Osteoblast (primary cell): Measurements from ENCODE around the gene ADGRB3. TPM values are rescaled to one million over a fixed set of nuclear protein-coding genes. Genes with fewer than 3 reads are reported as not detected.

Source experiments
- DNase-seq: peaks from one replicate; pipeline ENCODE4 v3.0.0; 2011; ENCODE audit warnings: low spot score, mixed read lengths; ENCODE audit not compliant: insufficient read length; ENCODE audit errors: missing footprints
- H2AFZ ChIP-seq: 2 replicates; pipeline ENCODE4 v1.6.0; 2011; ENCODE audit warnings: mild to moderate bottlenecking, low read length
- H3K27ac ChIP-seq: 2 replicates; pipeline ENCODE4 v1.5.1; 2011; ENCODE audit warnings: mild to moderate bottlenecking, low read depth, low read length, moderate library complexity
- H3K27me3 ChIP-seq: 2 replicates; pipeline ENCODE4 v1.6.0; 2012; ENCODE audit warnings: mild to moderate bottlenecking, control low read depth, inconsistent platforms, low read length, moderate library complexity; ENCODE audit not compliant: insufficient read depth
- H3K36me3 ChIP-seq: 2 replicates; pipeline ENCODE4 v1.5.1; 2011; ENCODE audit warnings: mild to moderate bottlenecking, low read length, control low read depth, moderate library complexity; ENCODE audit not compliant: insufficient read depth
- H3K4me1 ChIP-seq: 2 replicates; pipeline ENCODE4 v1.5.1; 2011; ENCODE audit warnings: mild to moderate bottlenecking, low read length, control low read depth, moderate library complexity; ENCODE audit not compliant: insufficient read depth
- H3K4me2 ChIP-seq: 2 replicates; pipeline ENCODE4 v1.6.0; 2011; ENCODE audit warnings: mild to moderate bottlenecking, low read length; ENCODE audit not compliant: insufficient read depth
- H3K4me3 ChIP-seq: fragments of 200-600 bp; sonication (generic); 3 replicates; pipeline ENCODE4 v1.5.1; 2012; ENCODE audit warnings: mild to moderate bottlenecking, low read length, inconsistent platforms; ENCODE audit not compliant: insufficient read depth
- H3K79me2 ChIP-seq: 2 replicates; pipeline ENCODE4 v1.6.0; 2012; ENCODE audit warnings: mild to moderate bottlenecking, low read length, control low read depth, inconsistent platforms; ENCODE audit not compliant: insufficient read depth
- H3K9me3 ChIP-seq: 2 replicates; pipeline ENCODE4 v1.5.1; 2011; ENCODE audit warnings: low read depth, low read length, control low read depth
- H4K20me1 ChIP-seq: 2 replicates; pipeline ENCODE4 v1.6.0; 2012; ENCODE audit warnings: mild to moderate bottlenecking, low read length, control low read depth; ENCODE audit not compliant: insufficient read depth
- CTCF ChIP-seq: IDR thresholded peaks from 2 replicates; pipeline ENCODE4 v1.5.1; 2011; ENCODE audit warnings: mild to moderate bottlenecking, low read depth, low read length, moderate library complexity; ENCODE audit errors: extremely low read depth
- total RNA-seq: library from RNA; depleted of rRNA; stranded (reverse); fragments of >200 nt; gene quantifications from 2 replicates; pipeline ENCODE4 v1.2.3, GENCODE V29; 2012

Gene ADGRB3
- total RNA-seq, 1 donor = not detected

GRCh38 chr6:69408886-69409285 is 773.8 kb downstream of the ADGRB3 start:
- no peak overlapping the region for H3K4me2 ChIP-seq
- no peak overlapping the region for H2AFZ ChIP-seq
- H3K36me3 ChIP-seq = no peaks in the 10 kb centered on the region
- H3K79me2 ChIP-seq = no peaks in the 10 kb centered on the region
- no peak overlapping the region for H3K27ac ChIP-seq
- no peaks in the 10 kb centered on the region for H3K4me1 ChIP-seq
- H3K4me3 ChIP-seq = no peak overlapping the region
- TF ChIP-seq CTCF = no peak
- no peaks in the 10 kb centered on the region for H3K9me3 ChIP-seq
- DNase-seq = no peak
- H4K20me1 ChIP-seq = no peaks in the 10 kb centered on the region
- H3K27me3 ChIP-seq = no peaks in the 10 kb centered on the region

- DNase-seq = no peak
- TF ChIP-seq CTCF = no peak
- Histone ChIP-seq H3K27me3 (no peaks in the 10 kb centered on the region), H3K9me3 (no peaks in the 10 kb centered on the region), H4K20me1 (no peaks in the 10 kb centered on the region), H3K36me3 (no peaks in the 10 kb centered on the region), H3K27ac (no peak overlapping the region), H3K79me2 (no peaks in the 10 kb centered on the region), H2AFZ (no peak overlapping the region), H3K4me2 (no peak overlapping the region), H3K4me3 (no peak overlapping the region), H3K4me1 (no peaks in the 10 kb centered on the region)
Measured at GRCh38 chr6:69416776-69417175, 781.7 kb downstream of the ADGRB3 start.

- Histone ChIP-seq H3K4me1 (no peaks in the 10 kb centered on the region), H3K9me3 (no peaks in the 10 kb centered on the region), H3K36me3 (no peaks in the 10 kb centered on the region), H3K79me2 (no peaks in the 10 kb centered on the region), H2AFZ (no peak overlapping the region), H3K4me2 (no peak overlapping the region), H3K27me3 (no peaks in the 10 kb centered on the region), H3K27ac (no peak overlapping the region), H3K4me3 (no peak overlapping the region), H4K20me1 (no peaks in the 10 kb centered on the region)
- TF ChIP-seq CTCF = no peak
- DNase-seq = no peak
Measured at GRCh38 chr6:69421269-69421668, 786.2 kb downstream of the ADGRB3 start.

- no peak for TF ChIP-seq CTCF
- no peak overlapping the region for H3K4me2 ChIP-seq
- no peaks in the 10 kb centered on the region for H3K79me2 ChIP-seq
- no peaks in the 10 kb centered on the region for H3K27me3 ChIP-seq
- H4K20me1 ChIP-seq = no peaks in the 10 kb centered on the region
- no peak overlapping the region for H3K4me3 ChIP-seq
- no peak for DNase-seq
- H3K9me3 ChIP-seq = no peaks in the 10 kb centered on the region
- H2AFZ ChIP-seq = no peak overlapping the region
- no peaks in the 10 kb centered on the region for H3K36me3 ChIP-seq
- H3K4me1 ChIP-seq = no peaks in the 10 kb centered on the region
- H3K27ac ChIP-seq = no peak overlapping the region
Measured at GRCh38 chr6:69422020-69422419, 786.9 kb downstream of the ADGRB3 start.
